ENCODE measurements around the gene CTDSPL.

The CTDSPL gene

GRCh38 chr3:37981348-37981664 lies 119.6 kb downstream of the CTDSPL start:
- DNase-seq (ENCODE audit: insufficient read length, low spot score) (no peak), FAIRE-seq (no peak)
- TF ChIP-seq CTCF (IDR thresholded peaks at IDR 0.05; ENCODE audit: insufficient read depth, missing control alignments), result no peak

DNA sequence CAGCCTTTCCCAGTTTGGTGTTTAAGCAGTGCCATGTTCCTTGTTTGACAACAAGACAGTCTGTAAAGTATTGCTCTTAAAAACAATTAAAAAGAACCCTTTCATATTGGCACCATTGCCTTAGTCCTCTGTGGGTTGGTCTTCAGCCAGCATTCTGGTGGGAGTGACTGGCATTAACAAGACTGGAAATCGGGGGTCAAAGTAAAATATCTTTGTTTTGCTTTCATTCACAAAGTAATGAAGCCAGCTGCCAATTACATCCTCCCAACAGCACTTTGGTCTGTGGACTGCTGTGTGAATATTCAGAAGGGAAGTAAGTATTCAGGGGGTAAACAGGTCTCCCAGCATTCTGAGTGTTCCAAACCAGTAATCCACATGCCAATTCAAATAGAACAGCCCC lies 120.7 kb downstream of the CTDSPL start:
- TF ChIP-seq CTCF (IDR thresholded peaks at IDR 0.05; ENCODE audit: insufficient read depth, missing control alignments), result no peak
- DNase-seq (ENCODE audit: insufficient read length, low spot score) (no peak), FAIRE-seq (no peak)

DNA sequence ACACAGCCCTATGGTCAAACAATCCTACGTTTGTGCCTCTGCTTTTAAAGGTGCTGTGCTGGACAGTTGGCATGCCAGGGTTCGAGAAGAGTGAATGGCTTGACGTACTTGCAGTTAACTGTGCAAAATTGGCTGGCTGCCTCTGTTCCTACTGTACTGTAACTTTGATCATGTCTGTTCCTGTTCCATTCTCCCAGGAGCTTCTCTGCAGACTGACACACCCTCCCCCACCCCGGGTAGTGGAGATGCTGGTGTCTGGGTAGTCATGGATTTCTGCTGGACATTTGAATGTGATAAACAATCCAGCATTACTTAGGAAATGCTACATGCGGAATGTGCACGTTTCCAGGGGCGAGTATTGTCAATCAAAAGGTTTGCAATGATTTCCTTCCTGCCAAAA lies 122.4 kb downstream of the CTDSPL start:
- FAIRE-seq (no peak), DNase-seq (ENCODE audit: insufficient read length, low spot score) (no peak)
- TF ChIP-seq CTCF (IDR thresholded peaks at IDR 0.05; ENCODE audit: insufficient read depth, missing control alignments), result no peak

DNA sequence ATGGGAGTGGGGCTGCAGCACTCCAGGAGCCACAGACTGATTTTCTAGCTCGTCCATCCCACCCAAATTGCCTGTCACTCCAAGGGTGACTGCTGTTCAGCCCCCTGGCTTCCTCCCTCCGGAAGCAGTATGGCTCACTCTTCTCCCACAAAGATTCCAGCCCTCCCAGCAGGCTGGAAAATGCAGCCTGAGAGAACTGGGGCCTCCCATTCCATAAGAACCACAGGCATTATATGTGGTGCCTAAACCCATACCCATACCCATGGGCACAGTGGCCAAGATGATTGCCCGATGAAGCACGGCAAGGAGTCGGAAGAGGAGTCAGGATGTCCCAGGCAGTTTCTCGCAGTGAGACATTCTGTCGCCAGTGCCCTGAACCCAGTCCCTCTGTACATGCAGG lies 122.9 kb downstream of the CTDSPL start:
- FAIRE-seq, result no peak
- DNase-seq (ENCODE audit: insufficient read length, low spot score), result no peak
- TF ChIP-seq CTCF (IDR thresholded peaks at IDR 0.05; ENCODE audit: insufficient read depth, missing control alignments), result no peak

- no peak for DNase-seq (ENCODE audit: insufficient read length, low spot score)
- TF ChIP-seq CTCF (IDR thresholded peaks at IDR 0.05; ENCODE audit: insufficient read depth, missing control alignments), result no peak
- no peak for FAIRE-seq
Measured at GRCh38 chr3:37985637-37986320, 124.1 kb downstream of the CTDSPL start.

DNA sequence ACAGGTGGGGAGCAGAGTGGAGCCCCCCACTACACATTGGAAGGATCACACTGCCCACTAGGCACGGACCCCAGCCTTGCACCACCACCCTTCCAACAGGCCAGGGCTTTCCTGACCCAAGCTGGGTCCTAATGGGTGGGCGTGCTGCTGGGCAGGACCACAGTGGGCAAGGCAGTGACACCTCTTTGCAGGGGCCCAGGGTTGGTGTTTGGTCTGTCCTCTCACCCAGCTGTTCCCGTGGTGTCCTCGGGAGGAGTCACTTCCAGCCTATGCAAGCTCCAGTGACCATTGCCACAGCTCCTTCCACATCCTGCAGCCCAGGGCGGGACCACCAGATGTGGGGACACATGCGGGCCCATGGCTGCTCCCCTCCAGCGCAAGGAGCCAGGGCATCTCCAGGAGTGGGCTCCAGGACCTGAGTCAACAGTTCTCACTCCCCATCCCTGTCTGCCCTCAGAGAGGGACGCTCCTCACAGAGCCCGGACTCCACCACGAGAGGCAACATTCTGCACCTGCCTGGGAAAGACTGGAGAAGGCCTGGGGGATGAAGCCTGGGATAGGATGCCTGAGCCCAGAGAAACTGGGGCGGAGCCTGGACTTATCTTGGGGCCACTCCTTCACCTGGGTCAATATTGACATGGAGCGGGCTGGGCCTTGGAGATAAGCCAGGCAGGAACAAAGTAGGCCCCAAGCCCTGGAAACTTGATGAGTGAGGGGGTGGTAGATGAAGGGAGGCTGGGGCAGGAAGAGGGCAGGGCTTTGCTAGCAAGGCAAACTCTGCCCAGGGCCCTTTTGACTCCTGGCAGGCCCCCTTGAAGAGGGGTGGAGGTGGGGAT lies 125.0 kb downstream of the CTDSPL start:
- FAIRE-seq (no peak), DNase-seq (ENCODE audit: insufficient read length, low spot score) (no peak)
- no peak for TF ChIP-seq CTCF (IDR thresholded peaks at IDR 0.05; ENCODE audit: insufficient read depth, missing control alignments)

GRCh38 chr3:37987315-37987697 lies 125.6 kb downstream of the CTDSPL start:
- no peak for TF ChIP-seq CTCF (IDR thresholded peaks at IDR 0.05; ENCODE audit: insufficient read depth, missing control alignments)
- DNase-seq (ENCODE audit: insufficient read length, low spot score), result no peak
- no peak for FAIRE-seq
